H1 (cell line): Measurements from ENCODE around the gene POLR2A. TPM values are rescaled to one million over a fixed set of nuclear protein-coding genes. Genes with fewer than 3 reads are reported as not detected.

Experiments
- POU5F1 ChIP-seq: IDR thresholded peaks from 2 replicates; pipeline ENCODE4 v1.6.1; 2011; ENCODE audit warnings: low read depth, mild to moderate bottlenecking, low read length, moderate library complexity
- polyA plus RNA-seq, 7 experiments: library from polyadenylated mRNA; depleted of rRNA in 3 of 7; stranded (reverse) in 5 of 7; unstranded in 2 of 7; fragments of >200 nt in 5 of 7; fragments of 200-250 nt in 2 of 7; gene quantifications; 1 replicate in 5 of 7; 2 replicates in 1 of 7; 4 replicates in 1 of 7; pipeline versions ENCODE4 v1.2.1 to v1.2.3, GENCODE V29; 2011 to 2013; ENCODE audit warnings: missing spikeins in 2 of 7, mixed read lengths in 2 of 7
- total RNA-seq: library from RNA; stranded (reverse); fragmentation: NEBNext Ultra II Directional; extraction: Animal tissue kit (Norgen Biotek cat#: 25700); gene quantifications from 2 replicates; pipeline ENCODE4 v1.2.1, GENCODE V29; 2021

The POLR2A gene
- total and polyA plus RNA-seq, 2 of the 8 experiments (the other 6 are each of a cell fraction or from before 2014, with no cell fraction given): 26.8 to 150 TPM

- no peak for TF ChIP-seq POU5F1
- TF ChIP-seq, all 59 proteins: peak for 0
These were observed 20.1 kb upstream of the POLR2A start (continued) for GRCh38 chr17:7464081-7464480.
